ENCODE data around the gene SIAH2.

Gene SIAH2

DNA sequence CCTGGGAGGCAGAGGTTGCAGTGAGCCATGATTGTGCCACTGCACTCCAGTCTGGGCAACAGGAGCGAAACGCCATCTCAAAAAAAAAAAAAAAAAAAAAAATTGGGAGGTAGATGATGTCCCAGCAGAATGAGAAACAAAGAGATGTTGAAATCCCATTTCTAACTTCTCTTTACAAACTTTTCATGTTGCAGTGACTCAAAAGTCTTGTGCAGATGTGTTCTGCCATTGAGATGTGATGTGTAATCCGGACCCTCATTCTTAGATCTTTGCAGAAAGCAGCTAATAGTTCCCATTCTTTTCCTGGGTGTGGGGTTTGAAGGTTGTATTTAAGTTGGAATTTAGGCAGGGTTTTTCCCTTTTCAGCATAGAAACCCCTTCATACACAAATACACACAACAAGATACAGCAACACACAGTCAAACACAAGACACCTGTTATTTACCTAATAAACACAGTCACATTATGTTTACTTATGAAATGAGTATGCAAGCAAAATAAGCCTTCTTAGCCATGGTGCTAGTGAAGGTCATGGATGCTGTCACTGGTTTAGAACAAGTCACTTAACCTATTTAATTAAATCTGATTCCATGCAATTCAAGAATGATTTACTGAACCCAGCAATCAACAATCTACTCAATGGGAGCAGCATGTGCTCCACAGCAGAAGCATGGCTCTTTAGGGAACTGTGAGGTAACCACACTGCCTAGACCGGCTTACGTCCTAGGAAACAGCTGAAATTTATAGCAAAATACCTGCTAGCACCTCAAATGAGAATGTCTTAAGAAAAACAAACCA, 14.9 kb downstream of the SIAH2 start:
- DNase-seq, result no peak

DNA sequence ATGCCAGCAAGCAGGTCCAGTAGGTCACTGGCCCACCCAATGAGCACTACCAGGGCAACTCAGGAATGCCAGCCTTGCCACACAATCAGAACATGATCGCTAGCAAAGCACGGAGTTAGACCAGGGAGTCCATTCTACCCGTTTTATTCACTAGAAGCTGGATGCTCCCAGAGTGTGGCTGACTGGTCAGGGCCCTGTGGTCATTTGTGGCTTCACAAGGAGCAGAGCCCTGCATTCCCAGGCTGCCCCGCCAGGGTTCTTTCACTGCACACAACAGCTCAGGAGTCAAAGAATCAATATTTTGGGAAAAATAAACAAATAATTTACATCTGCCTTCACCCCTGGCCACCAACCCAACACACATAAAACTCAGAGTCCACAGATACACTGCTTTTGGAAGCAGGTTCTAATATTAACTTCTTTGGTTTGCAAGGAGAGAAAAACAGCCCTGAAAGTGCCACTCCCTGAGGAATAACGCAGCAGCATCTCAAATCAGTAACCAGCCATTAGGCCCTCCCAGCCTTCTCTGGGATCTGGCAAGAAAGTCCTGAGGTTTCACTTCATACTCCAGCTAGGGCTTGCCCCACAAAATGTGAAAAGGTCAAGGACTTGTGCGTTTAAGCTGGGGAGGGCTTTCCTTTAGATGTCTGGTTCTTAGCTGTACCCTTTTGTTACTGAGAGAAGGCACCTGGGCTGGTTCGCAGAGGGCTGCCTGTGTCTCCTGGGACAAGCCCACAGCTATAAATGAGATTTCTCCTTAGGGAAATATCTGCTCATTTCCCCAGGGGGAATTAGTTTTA, 16.0 kb downstream of the SIAH2 start:
- DNase-seq, result no peak

DNA sequence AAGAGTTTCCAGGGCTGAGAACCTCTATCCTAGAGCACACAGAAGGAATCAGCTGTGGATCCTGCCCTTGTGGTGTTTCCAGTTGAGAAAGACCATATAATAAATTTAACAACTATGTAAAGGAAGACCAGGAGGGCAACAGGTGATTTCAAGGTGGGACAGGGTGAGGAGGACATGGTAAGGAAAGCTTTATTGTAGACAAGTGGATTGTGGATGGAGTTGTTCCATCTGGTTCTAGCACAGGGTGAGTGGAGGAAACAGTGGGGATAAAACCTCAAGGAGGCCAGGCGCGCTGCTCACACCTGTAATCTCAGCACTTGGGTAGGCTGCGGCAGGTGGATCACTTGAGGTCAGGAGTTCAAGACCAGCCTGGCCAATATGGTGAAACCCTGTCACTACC, 17.1 kb downstream of the SIAH2 start:
- DNase-seq, result no peak

DNA sequence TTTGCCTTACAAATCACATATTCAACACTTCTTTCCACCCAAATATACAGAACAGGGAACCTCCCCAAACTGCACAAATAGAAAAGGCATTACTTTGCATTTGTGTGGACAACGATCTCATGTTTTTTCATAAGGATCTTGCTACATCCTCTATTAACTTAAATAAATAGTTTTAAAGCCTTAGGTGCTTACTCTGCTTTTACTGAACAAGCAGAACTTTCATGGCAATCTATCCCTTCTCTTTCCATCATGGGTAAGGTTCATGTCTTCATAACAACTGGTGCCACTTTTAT, 18.1 kb downstream of the SIAH2 start:
- no peak for DNase-seq

DNA sequence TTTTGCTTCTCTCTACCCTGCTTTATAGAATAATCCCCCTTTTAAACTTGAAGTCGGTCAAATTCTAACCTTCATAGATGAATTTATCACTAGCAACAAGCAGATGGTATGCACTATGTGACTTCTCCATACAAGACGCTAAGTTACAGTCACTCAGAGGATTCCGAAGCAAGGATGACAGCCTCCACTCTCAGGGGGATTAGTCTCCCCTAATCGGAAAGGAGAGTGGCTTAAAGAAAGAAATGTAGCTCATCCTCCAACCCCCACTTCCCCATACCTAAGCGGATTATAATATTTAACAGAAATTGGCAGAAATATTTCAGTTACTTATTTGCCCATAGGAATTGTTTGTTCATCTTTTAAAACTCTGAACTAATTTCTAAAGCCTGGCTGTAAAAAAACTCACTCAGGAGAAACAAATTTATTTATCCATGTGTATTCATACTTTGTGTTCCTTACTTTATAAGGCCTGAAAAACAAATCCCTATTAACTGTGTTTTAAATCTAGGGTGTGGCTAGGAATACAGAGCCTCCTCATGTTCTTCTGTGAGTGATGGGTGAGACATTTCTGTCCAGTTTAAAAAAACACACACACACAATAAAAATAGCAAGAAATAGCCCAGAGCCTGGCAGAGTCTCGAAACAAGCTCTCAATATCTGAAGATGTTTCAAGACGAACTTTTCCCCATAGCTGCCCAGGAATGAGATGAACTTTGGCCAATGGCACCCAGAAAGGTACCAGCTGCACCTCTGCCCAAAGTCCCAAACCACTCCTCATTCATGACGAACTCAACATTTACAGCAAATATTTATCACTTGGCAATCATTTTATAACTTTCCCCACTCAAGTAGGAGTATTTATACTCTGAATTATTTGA, 18.7 kb downstream of the SIAH2 start:
- DNase-seq, result peak; percentile 41

DNA sequence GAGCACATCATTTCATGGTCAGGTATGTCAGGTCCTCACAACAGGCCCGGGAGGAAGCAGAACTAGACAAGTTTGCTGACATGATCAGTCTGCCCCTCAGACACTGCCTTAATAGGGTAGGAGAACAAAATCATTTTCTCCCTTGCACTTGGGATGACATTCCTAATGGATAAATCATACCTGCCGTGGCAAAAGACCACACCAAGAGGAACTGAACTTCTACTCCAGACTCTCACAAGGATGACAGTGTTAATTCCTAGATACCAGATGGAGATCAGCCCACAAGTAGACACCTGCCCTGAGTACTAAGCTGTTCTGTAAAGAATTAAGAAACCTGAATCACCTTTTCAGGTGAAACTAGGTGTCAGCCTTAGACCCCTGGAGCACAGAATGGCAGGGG, 19.5 kb downstream of the SIAH2 start:
- DNase-seq, result peak; percentile 86

DNA sequence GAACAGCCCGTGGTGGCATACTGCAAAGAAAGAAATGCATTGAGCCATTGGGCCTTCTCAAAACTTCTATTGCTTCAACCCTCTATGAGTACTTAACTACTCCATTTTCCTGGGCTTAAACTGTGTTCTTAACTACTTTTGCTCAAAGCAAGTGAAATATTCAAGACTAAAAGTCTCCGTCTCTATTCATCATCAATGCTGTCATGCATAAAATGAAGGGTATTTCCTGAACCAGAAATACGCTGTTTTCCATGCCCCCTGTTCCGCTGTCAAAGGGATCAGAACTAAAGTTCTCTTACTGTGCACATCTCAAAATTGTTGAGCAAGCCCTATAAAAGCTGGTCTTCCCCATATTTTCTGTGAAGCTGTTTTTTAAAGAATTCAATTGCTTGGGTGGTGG, 20.3 kb downstream of the SIAH2 start:
- DNase-seq, result no peak

DNA sequence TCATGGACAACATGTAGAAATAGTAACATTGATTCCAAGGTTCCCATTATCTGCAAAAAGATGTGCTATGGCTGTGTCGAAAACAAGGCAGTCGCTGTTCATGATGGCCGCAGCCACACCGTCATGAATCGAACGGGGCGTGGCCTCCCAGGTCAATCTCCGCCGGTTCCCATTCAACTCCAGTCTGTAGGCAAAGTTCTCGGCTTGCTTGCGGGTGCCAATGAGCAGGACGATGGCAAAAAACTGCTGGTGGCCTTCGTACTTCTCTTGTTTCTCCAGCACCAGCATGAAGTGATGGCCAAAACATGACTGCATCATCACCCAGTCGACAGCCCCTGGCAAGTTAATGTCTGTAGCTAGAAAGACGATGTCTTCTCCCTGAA, 20.8 kb downstream of the SIAH2 start:
- DNase-seq, result no peak

DNA sequence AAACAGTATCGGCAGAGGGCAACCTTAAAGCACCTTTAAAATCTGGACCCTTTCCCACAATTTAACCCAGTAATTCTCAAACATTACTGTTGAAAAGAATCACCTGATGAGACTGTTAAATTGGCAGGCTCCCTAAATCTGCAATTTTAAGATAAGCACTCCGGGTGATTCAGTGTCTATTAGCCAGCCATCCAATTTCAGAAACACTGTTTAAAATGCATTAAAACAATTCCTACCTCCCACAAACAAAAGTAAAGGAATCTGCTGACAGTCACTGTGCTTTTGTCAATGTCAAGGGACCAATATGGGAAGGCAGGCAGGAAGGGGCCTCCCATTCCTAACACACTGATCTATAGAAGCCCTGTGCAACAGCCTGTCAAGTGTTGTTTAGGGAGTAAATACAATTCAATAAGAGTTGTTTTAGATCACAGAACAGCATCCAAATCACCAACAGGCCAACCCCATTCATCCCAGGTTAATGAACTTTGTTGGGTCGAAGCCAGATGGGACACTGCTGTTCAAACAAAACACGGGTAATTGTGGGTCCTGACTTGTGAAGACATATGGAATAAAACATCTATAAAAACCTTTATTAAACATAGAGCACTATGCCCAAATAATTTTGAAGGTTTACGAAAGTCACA, 21.4 kb downstream of the SIAH2 start:
- DNase-seq, result no peak

DNA sequence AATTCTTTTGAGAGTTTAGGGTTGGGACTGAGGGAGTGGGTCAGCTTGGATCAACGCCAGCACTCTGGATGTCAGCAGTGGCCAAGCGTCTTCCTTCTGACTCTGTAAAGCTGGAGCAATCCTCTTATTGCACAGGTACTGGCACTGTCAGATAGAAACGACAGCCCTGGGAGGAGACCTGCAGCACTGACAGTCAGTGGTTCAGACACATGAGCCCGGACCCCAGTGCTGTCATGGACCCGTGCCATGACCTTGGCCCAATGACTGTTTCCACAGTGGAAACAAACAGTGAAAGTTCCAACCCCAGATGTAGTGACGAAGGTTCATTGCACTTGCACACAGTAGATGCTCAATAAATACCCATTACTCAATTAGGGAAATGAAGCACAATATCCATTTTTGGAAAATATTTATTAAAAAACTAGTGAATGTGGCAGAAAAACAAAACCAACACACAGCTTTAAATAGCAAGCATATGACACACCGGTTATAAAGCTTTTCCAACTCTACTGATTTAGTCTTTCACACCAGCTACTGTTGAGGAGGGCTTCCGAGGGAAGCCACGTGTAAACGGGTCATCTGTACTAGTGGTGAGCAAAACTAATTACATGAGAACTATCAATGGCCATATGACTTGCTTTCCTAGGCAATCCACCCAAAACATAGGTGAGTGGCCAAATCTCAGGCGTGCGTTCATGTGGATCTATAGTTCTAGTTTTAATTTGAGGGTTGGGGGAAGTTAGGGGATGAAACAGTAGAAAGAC, 22.1 kb downstream of the SIAH2 start:
- DNase-seq, result no peak

DNA sequence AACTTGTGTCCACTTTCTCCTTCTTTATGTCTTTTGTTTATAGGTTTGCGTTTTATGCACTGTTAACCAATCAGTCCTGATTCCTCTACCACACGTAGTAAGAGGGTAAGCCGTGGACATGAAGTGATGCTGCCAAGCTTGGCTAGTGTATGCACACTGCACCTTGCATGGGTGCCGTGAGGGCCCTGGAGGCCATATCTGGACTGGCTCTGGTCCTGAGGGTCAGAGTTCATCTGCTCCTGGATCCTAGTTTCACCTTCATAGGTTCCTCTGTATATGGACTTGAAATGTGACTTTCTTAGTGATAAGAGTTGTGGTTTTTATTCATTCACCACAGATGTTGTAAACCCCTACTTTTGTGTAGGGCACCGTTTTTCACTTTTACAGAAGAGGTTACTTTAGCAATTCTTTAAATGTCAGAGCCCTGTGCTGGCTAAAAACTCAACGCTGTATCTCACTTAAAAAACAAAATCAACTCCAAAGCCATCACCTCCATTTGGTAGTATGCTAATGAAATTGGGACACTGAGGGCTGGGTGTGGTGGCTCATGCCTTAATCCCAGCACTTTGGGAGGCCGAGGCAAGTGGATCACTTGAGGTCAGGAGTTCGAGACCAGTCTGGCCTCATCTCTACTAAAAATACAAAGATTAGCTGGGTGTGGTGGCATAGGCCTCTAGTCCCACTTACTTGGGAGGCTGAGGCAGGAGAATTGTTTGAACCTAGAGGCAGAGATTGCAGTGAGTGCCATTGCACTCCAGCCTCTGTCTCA, 22.9 kb downstream of the SIAH2 start:
- no peak for DNase-seq

DNA sequence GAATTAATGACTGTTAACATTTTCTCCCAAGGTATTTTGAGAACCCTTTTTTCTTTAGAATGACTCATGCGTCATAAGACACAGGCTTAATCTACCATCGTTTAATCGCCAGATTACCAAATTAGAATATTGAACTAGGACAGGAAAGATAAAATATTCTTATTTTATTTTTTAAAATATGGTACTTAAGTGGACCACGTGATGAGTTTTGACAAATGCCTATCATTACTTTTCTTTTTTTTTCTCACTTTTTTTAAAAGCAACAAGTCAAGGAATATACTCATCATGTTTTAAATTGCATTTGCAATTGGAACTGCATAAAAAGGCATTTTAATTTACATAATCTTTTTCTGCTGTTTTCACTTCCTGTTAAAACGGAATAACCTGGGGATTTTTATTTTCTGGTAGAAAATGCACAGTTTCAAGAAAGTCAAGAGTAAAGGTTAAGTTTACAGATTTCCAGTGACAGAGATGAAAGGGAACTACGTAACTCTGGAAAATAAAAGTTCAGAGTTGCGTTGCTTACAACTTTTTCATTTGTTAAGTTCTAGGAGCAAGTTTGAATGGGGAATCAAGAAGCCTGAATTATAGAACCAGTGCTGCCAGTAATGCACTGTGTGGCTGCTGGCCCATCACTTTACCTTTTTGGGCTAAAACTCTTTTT, 23.6 kb downstream of the SIAH2 start:
- no peak for DNase-seq

DNA sequence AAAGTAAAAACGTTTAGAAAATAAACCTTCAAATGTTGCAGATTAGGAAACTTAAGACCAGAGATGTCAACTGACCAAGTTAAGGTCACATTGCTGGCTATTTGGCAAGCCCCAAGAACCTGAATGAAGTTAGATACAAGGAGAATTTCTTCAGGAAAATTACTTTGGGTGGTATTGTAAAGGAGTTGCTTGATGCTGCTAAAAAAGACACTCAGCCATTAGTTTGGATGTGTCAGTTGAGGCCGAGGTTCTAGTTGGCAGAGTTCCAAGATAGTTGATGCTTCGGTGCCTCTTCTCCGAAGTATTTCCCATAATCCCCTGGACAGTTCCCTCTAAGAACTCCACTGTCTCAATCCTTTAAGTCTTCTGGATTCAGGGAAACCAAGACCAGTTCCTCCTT, 24.3 kb downstream of the SIAH2 start:
- peak; percentile 38 for DNase-seq

DNA sequence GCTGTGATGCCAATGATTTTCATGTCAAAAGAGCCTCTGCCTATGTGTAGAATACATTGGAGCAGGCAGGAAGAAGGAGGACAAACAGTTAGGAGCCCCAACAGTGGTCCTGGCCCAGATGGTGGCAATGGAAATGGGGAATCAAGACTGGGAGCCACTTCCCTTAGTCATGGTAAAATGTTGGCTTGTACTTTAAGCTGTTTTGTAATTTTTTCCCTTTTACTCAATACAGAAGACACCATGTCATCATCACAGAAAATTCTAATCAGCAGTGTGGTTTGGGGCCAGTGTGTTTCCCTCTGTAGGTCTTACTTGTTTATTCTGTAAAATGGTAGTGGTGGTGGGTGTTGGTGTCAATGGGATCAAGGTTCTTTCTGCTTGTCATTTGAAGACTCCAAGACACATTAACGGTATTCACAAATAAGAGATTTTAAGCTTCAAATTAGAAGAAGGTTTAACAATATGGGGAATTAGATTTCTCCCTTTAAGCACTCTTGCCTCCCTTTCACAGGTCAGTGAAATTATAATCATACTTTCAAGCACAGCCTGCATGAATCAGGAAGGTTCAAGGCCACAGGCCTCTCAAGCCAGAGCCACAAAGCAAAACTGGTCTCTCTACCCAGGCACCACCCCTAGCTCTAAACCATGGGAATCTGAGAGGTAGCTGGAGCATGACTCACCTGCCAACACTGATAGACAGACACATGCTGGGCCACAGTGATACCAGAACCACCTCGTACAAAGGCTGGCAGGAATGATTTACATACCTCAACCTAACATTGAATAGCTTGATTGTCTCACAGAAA, 24.9 kb downstream of the SIAH2 start:
- peak; percentile 28 for DNase-seq

DNA sequence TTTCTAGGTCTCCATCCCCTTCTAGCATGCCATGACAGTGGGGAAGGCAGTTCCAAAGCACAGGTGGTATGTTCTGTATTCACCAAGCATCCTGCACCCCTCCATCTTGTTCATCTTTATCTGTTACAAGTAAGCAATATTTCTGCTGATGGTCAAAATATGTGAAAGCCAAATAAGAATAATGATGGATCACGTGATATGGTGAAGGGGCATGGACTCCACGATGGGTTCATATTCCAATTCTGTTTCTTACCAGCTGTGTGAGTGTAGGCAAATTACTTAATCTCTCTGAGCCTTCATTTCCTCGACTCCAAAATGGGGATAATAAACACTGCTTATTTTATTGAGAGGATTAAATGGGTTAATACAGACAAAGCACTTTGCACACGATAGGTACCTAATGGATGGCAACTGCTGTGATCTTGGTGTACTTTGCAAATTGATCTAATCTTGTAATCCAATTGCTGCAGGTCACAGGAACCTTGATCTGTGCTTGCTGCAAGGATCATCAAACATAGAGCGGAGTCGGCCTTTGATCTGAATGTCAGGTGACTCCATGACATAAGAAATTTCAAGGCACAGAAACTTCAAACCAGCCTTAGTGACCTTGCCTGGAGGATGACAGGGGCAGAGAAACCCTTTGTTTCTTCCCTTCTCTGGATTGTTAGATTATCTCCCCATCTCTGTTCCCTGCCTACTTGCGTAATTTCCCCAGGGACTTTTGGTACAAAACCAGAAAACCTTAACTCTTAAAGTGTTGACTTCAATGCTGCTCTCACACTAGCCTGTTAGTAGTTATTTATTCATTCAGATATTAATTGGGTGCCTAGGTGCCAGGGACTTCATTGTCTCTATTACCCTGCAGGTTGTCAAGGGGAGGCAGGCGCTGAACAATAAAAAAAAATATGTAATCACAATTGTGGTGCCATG, 25.8 kb downstream of the SIAH2 start:
- DNase-seq, result no peak

DNA sequence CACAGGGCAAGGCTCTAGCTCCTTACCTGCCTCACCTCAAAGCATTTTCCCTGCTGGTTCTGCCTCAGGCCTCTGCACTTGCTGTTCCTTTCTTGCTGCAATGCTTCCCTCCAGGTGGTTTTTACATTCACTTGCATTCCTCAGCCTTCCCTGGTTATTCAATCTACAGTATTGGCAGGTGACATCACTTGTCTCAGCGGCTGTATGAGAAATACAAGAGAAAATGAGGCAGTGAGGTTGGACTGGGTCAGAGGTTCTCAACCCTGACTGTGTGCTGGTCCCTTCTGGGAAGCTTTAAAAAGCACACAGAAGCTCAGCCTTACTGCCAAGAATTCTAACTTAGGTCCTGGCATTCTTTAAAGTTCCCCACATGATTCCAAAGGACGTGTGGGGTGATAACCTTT, 26.7 kb downstream of the SIAH2 start:
- DNase-seq, result no peak

DNA sequence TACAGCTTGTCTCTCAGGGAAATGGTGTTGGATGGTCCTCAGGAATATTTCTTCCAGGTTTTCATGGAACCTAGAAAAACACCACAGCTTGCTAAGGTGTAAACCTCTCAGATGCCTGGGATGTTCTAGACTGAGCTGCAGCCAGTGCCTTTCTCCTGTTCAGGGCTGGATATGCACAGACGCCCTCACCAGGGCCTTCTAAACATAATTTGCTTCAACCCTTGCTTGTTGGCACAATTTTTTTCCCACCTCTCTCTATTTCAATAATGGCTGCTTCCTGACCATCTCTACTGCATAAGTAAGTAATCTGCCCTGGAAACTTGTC, 28.2 kb downstream of the SIAH2 start:
- DNase-seq, result no peak

DNA sequence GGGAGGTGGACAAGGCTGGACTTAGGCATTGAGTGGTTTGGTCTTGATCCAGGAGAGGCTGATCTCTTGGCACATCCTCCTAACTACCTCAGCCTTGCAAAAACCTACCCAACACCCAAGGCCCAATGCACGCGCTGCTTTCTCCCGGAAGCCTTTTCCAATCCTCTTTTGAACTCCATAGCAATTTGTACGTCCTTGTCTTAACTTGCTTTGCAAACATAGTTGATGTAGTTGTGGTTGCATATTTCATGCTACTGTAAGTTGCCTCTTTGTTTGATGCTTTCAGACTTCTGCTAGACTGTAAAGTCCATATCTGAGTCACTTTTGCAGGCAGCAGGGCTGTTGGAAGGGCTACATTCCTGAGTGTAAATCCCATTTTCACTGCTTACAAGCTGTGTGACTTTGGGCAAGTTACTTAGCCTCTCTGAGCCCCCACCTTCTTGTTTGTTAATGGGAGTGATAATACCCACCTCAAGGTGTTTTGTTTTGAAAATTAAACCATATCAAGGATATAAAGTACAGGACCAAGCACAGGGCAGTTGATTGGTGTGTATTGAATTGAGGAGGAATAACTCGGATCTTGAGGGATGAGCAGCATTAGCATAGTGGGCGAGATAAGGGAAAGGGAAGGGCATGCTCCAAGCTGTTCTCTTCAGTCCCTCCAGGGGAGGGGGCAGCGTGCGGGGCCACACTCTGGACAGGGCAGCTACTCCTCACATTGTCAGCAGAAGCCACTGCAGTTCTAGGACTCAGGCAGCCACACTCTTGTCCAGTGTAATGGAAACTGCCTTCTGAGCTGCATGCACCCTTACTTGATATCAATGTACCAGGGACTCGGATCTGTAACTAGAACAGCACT, 28.8 kb downstream of the SIAH2 start:
- DNase-seq, result no peak
